Ishikawa (cell line): Measurements from ENCODE around the gene NRXN3.

Experiments used
- CEBPB ChIP-seq: IDR thresholded peaks from 2 replicates; pipeline ENCODE4 v1.6.1; 2012
- CREB1 ChIP-seq: IDR thresholded peaks from 2 replicates; pipeline ENCODE4 v1.6.1; 2012; ENCODE audit warnings: low read depth
- EGR1 ChIP-seq: IDR thresholded peaks from 2 replicates; pipeline ENCODE4 v1.6.1; 2012
- EP300 ChIP-seq: IDR thresholded peaks from 2 replicates; pipeline ENCODE4 v1.6.1; 2012; ENCODE audit warnings: borderline replicate concordance
- RAD21 ChIP-seq: IDR thresholded peaks from 2 replicates; pipeline ENCODE4 v1.6.1; 2012; ENCODE audit warnings: low read depth
- TAF1 ChIP-seq: IDR thresholded peaks from 2 replicates; pipeline ENCODE4 v1.6.1; 2012; ENCODE audit warnings: low read depth, mild to moderate bottlenecking
- TCF12 ChIP-seq: IDR thresholded peaks from 2 replicates; pipeline ENCODE4 v1.6.1; 2012; ENCODE audit warnings: low read depth
- USF1 ChIP-seq: IDR thresholded peaks from 2 replicates; pipeline ENCODE4 v1.6.1; 2012
- YY1 ChIP-seq: IDR thresholded peaks from 2 replicates; pipeline ENCODE4 v1.6.1; 2012; ENCODE audit warnings: low read depth
- TF ChIP-seq, protein P1 (sequence below): IDR thresholded peaks from 2 replicates; pipeline ENCODE4 v1.6.1; 2012

GRCh38 chr14:79036441-79036840 is 866.3 kb downstream of the NRXN3 start:
- TF ChIP-seq, protein P1, sequence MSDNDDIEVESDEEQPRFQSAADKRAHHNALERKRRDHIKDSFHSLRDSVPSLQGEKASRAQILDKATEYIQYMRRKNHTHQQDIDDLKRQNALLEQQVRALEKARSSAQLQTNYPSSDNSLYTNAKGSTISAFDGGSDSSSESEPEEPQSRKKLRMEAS, result no peak
- no peak for TF ChIP-seq YY1
- TF ChIP-seq RAD21, result no peak
- no peak for TF ChIP-seq EP300
- TF ChIP-seq EGR1, result no peak
- TF ChIP-seq TAF1, result no peak
- no peak for TF ChIP-seq CREB1
- no peak for TF ChIP-seq CEBPB
- no peak for TF ChIP-seq TCF12
- TF ChIP-seq USF1, result no peak
